ENCODE results near the gene SIRT4. TPM values are rescaled to one million over a fixed set of nuclear protein-coding genes. Genes with fewer than 3 reads are reported as not detected.

The SIRT4 gene

DNA sequence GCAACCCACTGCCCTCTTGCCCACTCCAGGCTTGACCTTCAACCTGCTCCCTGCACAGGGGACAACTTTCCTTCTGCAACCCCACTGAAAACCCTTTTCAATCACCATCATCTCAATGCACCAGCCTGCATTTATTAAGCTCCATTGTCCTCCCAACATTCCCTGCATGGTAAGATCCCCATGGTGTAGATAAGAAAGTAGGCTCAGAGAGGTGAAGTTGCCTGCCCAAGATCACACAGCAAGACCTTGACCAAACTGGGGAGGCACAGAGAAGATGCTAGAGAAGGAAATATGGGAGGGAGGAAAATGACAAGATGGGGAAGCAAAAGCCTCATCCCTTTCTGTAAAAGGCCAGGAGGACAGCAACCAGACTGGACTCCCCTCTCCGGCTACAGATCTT, 57.0 kb downstream of the SIRT4 start:
- peak overlapping the region; percentile 6 for H3K27ac ChIP-seq (ENCODE audit: low read depth, low read length)

DNA sequence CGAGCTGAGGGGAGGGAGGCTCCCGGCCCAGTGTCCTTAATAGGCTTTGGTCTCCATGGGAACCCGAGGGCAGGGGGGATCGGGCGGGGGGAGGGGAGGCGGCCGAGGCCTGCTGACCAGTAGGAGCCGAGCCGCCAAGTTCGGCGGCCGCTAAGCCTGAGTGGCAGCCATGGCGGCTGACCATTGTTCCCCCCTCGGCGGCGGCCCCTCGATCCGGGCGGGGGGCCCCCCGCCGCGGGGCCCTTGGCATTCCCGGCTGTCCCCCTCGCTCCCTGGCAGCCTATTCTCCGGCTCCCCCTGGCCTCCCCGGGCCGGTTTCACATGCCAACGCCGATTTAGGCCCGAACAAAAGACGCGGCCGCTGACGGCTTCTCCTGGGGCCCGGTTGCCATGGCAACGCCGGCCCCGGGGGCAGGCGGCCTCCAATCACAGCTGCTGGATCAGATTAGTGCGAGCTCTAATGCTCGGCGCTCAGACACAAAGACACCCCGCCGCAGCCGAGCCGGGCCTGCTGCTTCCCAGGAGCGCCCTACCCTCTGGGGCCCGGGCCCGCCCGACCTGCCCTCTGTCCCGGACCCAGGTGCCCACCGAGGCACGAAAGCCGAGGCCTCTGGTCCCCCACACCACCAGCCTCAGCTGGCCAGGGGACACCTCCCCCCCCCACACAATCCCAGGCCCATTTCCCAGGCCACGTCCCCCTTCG, 59.5 kb downstream of the SIRT4 start:
- peaks cover 18% of the 10 kb centered on the region for H3K4me1 ChIP-seq (ENCODE audit: control insufficient read depth, low read depth, low read length)
- H3K56ac ChIP-seq (ENCODE audit: low read length): peak overlapping the region; percentile 90
- H2BK15ac ChIP-seq (replicated peaks; ENCODE audit: low read depth): no peak overlapping the region
- no peak overlapping the region for H3K4ac ChIP-seq (ENCODE audit: low read depth, low read length)
- H3K79me1 ChIP-seq (ENCODE audit: low read length): peaks cover 9% of the 10 kb centered on the region
- peak; percentile 98 for DNase-seq
- H4K5ac ChIP-seq (ENCODE audit: low read length): no peak overlapping the region
- WGBS (ENCODE audit: extremely low coverage, insufficient coverage, low lambda C conversion rate): no CpG with 5 or more reads among the region's 56 CpGs
- peak overlapping the region; percentile 38 for H3K4me2 ChIP-seq (ENCODE audit: low read length)
- H3K27ac ChIP-seq (ENCODE audit: low read depth, low read length): peak overlapping the region; percentile 92
- H3K27me3 ChIP-seq (ENCODE audit: insufficient read depth, low read length, poor library complexity): no peaks in the 10 kb centered on the region
- H2AK5ac ChIP-seq (ENCODE audit: low read length): no peak overlapping the region
- no peak overlapping the region for H3K4me3 ChIP-seq (ENCODE audit: low read length)
- H3K79me2 ChIP-seq (ENCODE audit: control insufficient read depth, insufficient read depth, low read length): peaks cover 11% of the 10 kb centered on the region
- H3K9ac ChIP-seq (ENCODE audit: low read length): peak overlapping the region; percentile 76
- peaks cover 8% of the 10 kb centered on the region for H3K36me3 ChIP-seq (ENCODE audit: control insufficient read depth, insufficient read depth, low read length)
- H2BK120ac ChIP-seq (ENCODE audit: low read depth, low read length): peak overlapping the region; percentile 55
- H3K18ac ChIP-seq (ENCODE audit: low read length): peak overlapping the region; percentile 91
- H4K8ac ChIP-seq (ENCODE audit: low read depth, low read length): no peak overlapping the region
- peak overlapping the region; percentile 47 for H2BK5ac ChIP-seq (ENCODE audit: low read length)
- H3K23ac ChIP-seq (ENCODE audit: low read length): no peak overlapping the region

More for the DNA sequence above, 57.0 kb downstream of the SIRT4 start:
- peaks cover 16% of the 10 kb centered on the region for H3K4me1 ChIP-seq (ENCODE audit: control insufficient read depth, low read depth, low read length)
- H3K4me2 ChIP-seq (ENCODE audit: low read length): no peak overlapping the region
- H3K4me3 ChIP-seq (ENCODE audit: low read length): no peak overlapping the region
- no peak overlapping the region for H3K18ac ChIP-seq (ENCODE audit: low read length)
- H4K8ac ChIP-seq (ENCODE audit: low read depth, low read length): no peak overlapping the region
- no peak overlapping the region for H2AK5ac ChIP-seq (ENCODE audit: low read length)
- WGBS (ENCODE audit: extremely low coverage, insufficient coverage, low lambda C conversion rate): no CpG with 5 or more reads among the region's 1 CpG
- DNase-seq: no peak
- no peak overlapping the region for H3K23ac ChIP-seq (ENCODE audit: low read length)
- peak overlapping the region; percentile 49 for H3K56ac ChIP-seq (ENCODE audit: low read length)
- peaks cover 3% of the 10 kb centered on the region for H3K79me2 ChIP-seq (ENCODE audit: control insufficient read depth, insufficient read depth, low read length)
- no peak overlapping the region for H3K9ac ChIP-seq (ENCODE audit: low read length)
- H3K27me3 ChIP-seq (ENCODE audit: insufficient read depth, low read length, poor library complexity): no peaks in the 10 kb centered on the region
- no peak overlapping the region for H2BK120ac ChIP-seq (ENCODE audit: low read depth, low read length)
- H3K79me1 ChIP-seq (ENCODE audit: low read length): peaks cover 3% of the 10 kb centered on the region
- no peak overlapping the region for H4K5ac ChIP-seq (ENCODE audit: low read length)
- H3K36me3 ChIP-seq (ENCODE audit: control insufficient read depth, insufficient read depth, low read length): peaks cover 11% of the 10 kb centered on the region
- no peak overlapping the region for H2BK15ac ChIP-seq (replicated peaks; ENCODE audit: low read depth)
- H3K4ac ChIP-seq (ENCODE audit: low read depth, low read length): no peak overlapping the region
- H2BK5ac ChIP-seq (ENCODE audit: low read length): no peak overlapping the region

Small RNAs within 50 kb of the gene (small RNA-seq; reads per million reads assigned to genes)
- 1,922 reads per million, percentile 99 among the genes with 10 or more reads in this experiment for gene RNU4-1 (ENCODE audit: insufficient read depth)
- gene RNU4-2 (ENCODE audit: insufficient read depth): 373 reads per million, percentile 98 among the genes with 10 or more reads in this experiment
- not detected for gene RNU6-1088P (ENCODE audit: insufficient read depth)
